IPS DF 6.9 (cell line): ENCODE measurements around the gene MEGF11.

Experiments
- DNase-seq: peaks from one replicate; pipeline ENCODE4 v3.0.0-alpha.2; 2013; ENCODE audit warnings: low read depth, low spot score
- H3K27ac ChIP-seq: one replicate; pipeline ENCODE4 v1.5.1; 2013; ENCODE audit warnings: low read length, control low read depth
- H3K27me3 ChIP-seq: 2 replicates; pipeline ENCODE4 v1.6.1; 2013; ENCODE audit warnings: mild to moderate bottlenecking, low read length; ENCODE audit not compliant: control insufficient read depth, insufficient read depth
- H3K36me3 ChIP-seq: 2 replicates; pipeline ENCODE4 v1.6.1; 2013; ENCODE audit warnings: low read length; ENCODE audit not compliant: control insufficient read depth, insufficient read depth
- H3K4me1 ChIP-seq: 2 replicates; pipeline ENCODE4 v1.6.1; 2013; ENCODE audit warnings: low read length; ENCODE audit not compliant: control insufficient read depth, insufficient read depth
- H3K4me3 ChIP-seq: 2 replicates; pipeline ENCODE4 v1.5.1; 2013; ENCODE audit warnings: mild to moderate bottlenecking, low read length
- H3K9me3 ChIP-seq: 2 replicates; pipeline ENCODE4 v1.6.1; 2013; ENCODE audit warnings: low read length, inconsistent platforms; ENCODE audit not compliant: control insufficient read depth, insufficient read depth
- WGBS: extraction: QIAGEN DNeasy Blood & Tissue Kit; methylation state at CpG from one replicate; pipeline ENCODE4 v1.1.7; 2013; ENCODE audit warnings: mixed read lengths, missing lambda C conversion rate; ENCODE audit not compliant: insufficient read length, insufficient coverage; 5-methylcytosine and 5-hydroxymethylcytosine counted together

Gene MEGF11

GRCh38 chr15:65851981-65852380 is 401.6 kb downstream of the MEGF11 start:
- no peak overlapping the region for H3K4me3 ChIP-seq
- H3K27me3 ChIP-seq, result no peaks in the 10 kb centered on the region
- H3K9me3 ChIP-seq, result no peaks in the 10 kb centered on the region
- no peaks in the 10 kb centered on the region for H3K4me1 ChIP-seq
- no peaks in the 10 kb centered on the region for H3K36me3 ChIP-seq
- H3K27ac ChIP-seq, result no peak overlapping the region
- DNase-seq, result no peak
- WGBS, result no CpG with 5 or more reads among the region's 5 CpGs

- Histone ChIP-seq H3K4me3 (no peak overlapping the region), H3K27ac (no peak overlapping the region), H3K4me1 (no peaks in the 10 kb centered on the region), H3K27me3 (no peaks in the 10 kb centered on the region), H3K36me3 (no peaks in the 10 kb centered on the region), H3K9me3 (no peaks in the 10 kb centered on the region)
- no peak for DNase-seq
Measured at GRCh38 chr15:65847989-65848388, 405.6 kb downstream of the MEGF11 start.

- no peak for DNase-seq
- Histone ChIP-seq H3K4me1 (no peaks in the 10 kb centered on the region), H3K4me3 (no peak overlapping the region), H3K9me3 (no peaks in the 10 kb centered on the region), H3K27me3 (no peaks in the 10 kb centered on the region), H3K36me3 (no peaks in the 10 kb centered on the region), H3K27ac (no peak overlapping the region)
- no CpG with 5 or more reads among the region's 9 CpGs for WGBS
Measured at GRCh38 chr15:65845826-65846519, 407.6 kb downstream of the MEGF11 start.
